ENCODE data around the gene SLC27A5.

- TF ChIP-seq EZH2 (IDR thresholded peaks at IDR 0.05; ENCODE audit: borderline replicate concordance, low read depth, low read length, severe bottlenecking): no peak
- TF ChIP-seq CTCF (IDR thresholded peaks at IDR 0.05; ENCODE audit: extremely low read depth in 1 of 2, insufficient read depth in 1 of 2, low read depth in 1 of 2, low read length in 2 of 2): no peak
- no peak for TF ChIP-seq POLR2A (IDR thresholded peaks at IDR 0.05; ENCODE audit: low read depth, low read length)
- TF ChIP-seq POLR2AphosphoS5 (IDR thresholded peaks at IDR 0.05; ENCODE audit: insufficient read depth, low read depth, low read length): no peak
- no peak for TF ChIP-seq MAX (IDR thresholded peaks at IDR 0.05; ENCODE audit: insufficient read depth, insufficient read length)
- TF ChIP-seq MYC (IDR thresholded peaks at IDR 0.05; ENCODE audit: low read depth, low read length): no peak
- TF ChIP-seq JUN (IDR thresholded peaks at IDR 0.05; ENCODE audit: borderline replicate concordance, insufficient read depth, insufficient read length, low read depth): no peak
- TF ChIP-seq FOS (IDR thresholded peaks at IDR 0.05; ENCODE audit: borderline replicate concordance, insufficient read depth, low read length): no peak
Observed at GRCh38 chr19:58476498-58477015, 35.2 kb downstream of the SLC27A5 start.

All from endothelial cell of umbilical vein (primary cell).